Naive B cell (primary cell): ENCODE data around the gene DBNL. TPM values are rescaled to one million over a fixed set of nuclear protein-coding genes. Genes with fewer than 3 reads are reported as not detected.

ENCODE experiments used
- ATAC-seq, 2 donors: fragments of 150-1000 bp; cut with Tn5 transposase; 2 replicates each; pipeline ENCODE4 v1.10.0; 2021; ENCODE audit warnings: low read depth in 2 of 2, mild to moderate bottlenecking in 2 of 2, moderate library complexity in 2 of 2
- DNase-seq: peaks from one replicate; pipeline ENCODE4 v3.0.0; 2022
- H3K27ac Mint-ChIP-seq, 6 donors: one replicate each; pipeline ENCODE4 v1.8.0; 2020 to 2022; ENCODE audit warnings: mild to moderate bottlenecking in 6 of 6, mixed read lengths in 6 of 6, moderate library complexity in 5 of 6, inconsistent platforms in 2 of 6
- H3K27me3 Mint-ChIP-seq, 3 donors: one replicate each; pipeline ENCODE4 v1.8.0; 2021 to 2022; ENCODE audit warnings: mixed read lengths in 3 of 3, mild to moderate bottlenecking in 1 of 3
- H3K36me3 Mint-ChIP-seq, 2 donors: one replicate each; pipeline ENCODE4 v1.8.0; 2020 to 2022; ENCODE audit warnings: mixed read lengths in 2 of 2, inconsistent platforms in 1 of 2, mild to moderate bottlenecking in 1 of 2
- H3K4me1 Mint-ChIP-seq, 3 donors: one replicate each; pipeline ENCODE4 v1.8.0; 2020 to 2022; ENCODE audit warnings: mixed read lengths in 3 of 3, inconsistent platforms in 1 of 3, mild to moderate bottlenecking in 1 of 3, moderate library complexity in 1 of 3
- H3K4me3 Mint-ChIP-seq, 8 donors: one replicate each; pipeline ENCODE4 v1.8.0; 2020 to 2022; ENCODE audit warnings: mild to moderate bottlenecking in 8 of 8, mixed read lengths in 8 of 8, moderate library complexity in 8 of 8, inconsistent platforms in 2 of 8
- H3K9me3 Mint-ChIP-seq, 7 donors: one replicate each; pipeline ENCODE4 v1.8.0; 2020 to 2022; ENCODE audit warnings: mixed read lengths in 7 of 7, mild to moderate bottlenecking in 5 of 7, inconsistent platforms in 2 of 7, moderate library complexity in 1 of 7
- polyA plus RNA-seq, 6 donors: library from polyadenylated mRNA; unstranded; fragments of 300-500 nt; fragmentation: Illumina TruSeq; gene quantifications; one replicate each; pipeline ENCODE4 v1.2.3, GENCODE V29; 2021; ENCODE audit warnings: low read depth in 6 of 6

DBNL gene
- polyA plus RNA-seq, 6 donors from 2014 or later: 226 to 512 (median 348) TPM

GRCh38 chr7:44079331-44080021 is 35.0 kb downstream of the DBNL start:
- no peaks in the 10 kb centered on the region for H3K27me3 Mint-ChIP-seq
- no peak for ATAC-seq
- peak overlapping the region in 7 of 8 donors; percentile 19 to 91 (median 56) for H3K4me3 Mint-ChIP-seq
- no peak for DNase-seq
- peak overlapping the region in 5 of 6 donors; percentile 26 to 98 (median 96) for H3K27ac Mint-ChIP-seq
- no peaks in the 10 kb centered on the region for H3K9me3 Mint-ChIP-seq
- peaks cover 31 to 73% (median 68%) of the 10 kb centered on the region in 3 donors for H3K4me1 Mint-ChIP-seq
- peaks cover 16 to 26% of the 10 kb centered on the region in 2 donors for H3K36me3 Mint-ChIP-seq

- Mint-ChIP-seq H3K27me3 (no peaks in the 10 kb centered on the region), H3K4me1 (peaks cover 31 to 67% (median 64%) of the 10 kb centered on the region in 3 donors), H3K27ac (peak overlapping the region in 5 of 6 donors; percentile 53 to 98 (median 67)), H3K4me3 (peak overlapping the region in 6 of 8 donors; percentile 15 to 97 (median 88)), H3K9me3 (no peaks in the 10 kb centered on the region), H3K36me3 (peaks cover 16 to 26% of the 10 kb centered on the region in 2 donors)
- DNase-seq: no peak
- no peak for ATAC-seq
Measured at GRCh38 chr7:44080118-44080517, 35.6 kb downstream of the DBNL start.

- no peak for DNase-seq
Measured at GRCh38 chr7:44080686-44081265, 36.3 kb downstream of the DBNL start.

GRCh38 chr7:44081266-44081748 is 36.8 kb downstream of the DBNL start:
- peaks cover 31 to 62% (median 52%) of the 10 kb centered on the region in 3 donors for H3K4me1 Mint-ChIP-seq

More at GRCh38 chr7:44080686-44081265, 36.3 kb downstream of the DBNL start:
- Mint-ChIP-seq H3K4me1 (peaks cover 31 to 66% (median 57%) of the 10 kb centered on the region in 3 donors), H3K27me3 (no peaks in the 10 kb centered on the region), H3K36me3 (peaks cover 16 to 26% of the 10 kb centered on the region in 2 donors), H3K4me3 (peak overlapping the region; percentile 86 to 97 (median 93)), H3K9me3 (no peaks in the 10 kb centered on the region), H3K27ac (peak overlapping the region; percentile 97 to 98 (median 97))
- ATAC-seq: no peak

GRCh38 chr7:44082541-44083207 is 38.2 kb downstream of the DBNL start:
- H3K27ac Mint-ChIP-seq: peak overlapping the region; percentile 88 to 97 (median 96)
- DNase-seq (peak; percentile 98), ATAC-seq (peak; percentile 86 to 88)
- H3K36me3 Mint-ChIP-seq: peaks cover 8 to 21% of the 10 kb centered on the region in 2 donors
- H3K27me3 Mint-ChIP-seq: no peaks in the 10 kb centered on the region
- peak overlapping the region; percentile 86 to 97 (median 92) for H3K4me3 Mint-ChIP-seq
- peaks cover 27 to 51% (median 40%) of the 10 kb centered on the region in 3 donors for H3K4me1 Mint-ChIP-seq
- H3K9me3 Mint-ChIP-seq: no peaks in the 10 kb centered on the region

More at GRCh38 chr7:44081266-44081748, 36.8 kb downstream of the DBNL start:
- Mint-ChIP-seq H3K27ac (peak overlapping the region; percentile 97 to 98 (median 97)), H3K36me3 (peaks cover 16 to 26% of the 10 kb centered on the region in 2 donors), H3K4me3 (peak overlapping the region; percentile 86 to 97 (median 93)), H3K9me3 (no peaks in the 10 kb centered on the region), H3K27me3 (no peaks in the 10 kb centered on the region)
- ATAC-seq (no peak), DNase-seq (no peak)

DNA sequence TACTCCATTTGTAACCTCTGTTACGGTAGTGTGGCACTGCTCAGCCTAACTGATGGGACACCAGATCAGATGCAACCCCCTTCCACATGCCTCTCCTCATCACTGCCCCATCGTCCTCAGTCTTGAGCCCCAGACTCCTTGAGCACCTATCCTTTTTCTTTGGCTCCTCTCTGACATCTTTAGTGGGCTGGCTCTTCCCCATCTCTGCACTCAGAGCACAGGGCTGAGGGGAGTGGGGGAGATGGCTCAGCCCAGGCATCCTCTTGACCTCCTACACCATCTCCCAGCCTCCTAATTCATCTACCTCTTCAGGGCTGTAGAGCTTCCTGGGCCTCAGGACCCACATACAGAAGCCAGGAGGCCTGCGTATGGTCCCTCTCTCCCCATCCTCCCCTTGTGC is 39.3 kb downstream of the DBNL start:
- H3K4me1 Mint-ChIP-seq: peaks cover 16 to 40% (median 29%) of the 10 kb centered on the region in 3 donors
- ATAC-seq: no peak
- H3K27ac Mint-ChIP-seq: peak overlapping the region; percentile 21 to 97 (median 86)
- no peaks in the 10 kb centered on the region for H3K9me3 Mint-ChIP-seq
- H3K4me3 Mint-ChIP-seq: peak overlapping the region; percentile 56 to 97 (median 87)
- H3K27me3 Mint-ChIP-seq: no peaks in the 10 kb centered on the region
- H3K36me3 Mint-ChIP-seq: peaks cover 0 to 10% of the 10 kb centered on the region in 2 donors
- no peak for DNase-seq

DNA sequence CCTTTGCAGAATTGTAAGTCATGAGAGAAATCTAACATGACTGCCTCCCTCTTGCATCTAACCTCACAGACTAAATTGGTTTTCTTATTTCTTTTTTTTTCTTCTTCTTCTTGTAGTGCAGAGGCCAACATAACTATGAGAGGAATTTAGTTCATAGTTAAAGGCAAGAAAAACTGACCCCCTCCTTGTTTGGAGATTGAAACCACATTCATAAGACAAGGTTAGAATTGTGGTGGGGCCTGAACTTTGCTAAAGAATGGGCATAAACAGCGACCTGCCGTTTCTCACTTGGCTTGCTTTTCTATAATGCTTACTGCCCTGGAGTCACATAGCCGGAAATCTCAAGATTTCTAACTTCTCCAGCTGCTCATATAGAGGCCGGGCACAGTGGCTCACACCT is 40.2 kb downstream of the DBNL start:
- Mint-ChIP-seq H3K4me3 (peak overlapping the region in 4 of 8 donors; percentile 39 to 97 (median 84)), H3K36me3 (peaks cover 0 to 10% of the 10 kb centered on the region in 2 donors), H3K9me3 (no peaks in the 10 kb centered on the region), H3K27ac (peak overlapping the region in 3 of 6 donors; percentile 37 to 67 (median 59)), H3K27me3 (no peaks in the 10 kb centered on the region), H3K4me1 (peaks cover 13 to 33% (median 26%) of the 10 kb centered on the region in 3 donors)
- ATAC-seq (no peak), DNase-seq (no peak)

DNA sequence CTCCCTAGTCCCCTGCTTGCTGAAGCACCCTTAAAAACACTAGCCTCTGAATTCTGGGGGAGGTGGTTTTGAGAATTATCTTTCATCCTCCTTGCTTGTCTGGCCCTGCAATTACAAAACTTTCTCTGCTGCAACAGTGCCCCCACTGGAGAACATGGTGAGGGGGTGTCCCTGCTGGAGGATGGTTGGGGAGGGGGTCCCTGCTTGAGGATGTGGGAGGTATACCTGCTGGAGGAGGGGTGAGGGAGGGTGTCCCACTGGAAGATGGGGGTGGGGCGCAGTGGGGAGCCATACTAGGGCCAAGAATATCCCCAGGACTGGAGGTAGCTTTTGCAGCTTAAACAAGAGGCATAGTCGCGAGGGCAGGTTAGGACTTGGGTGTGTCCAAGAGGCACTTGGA is 41.0 kb downstream of the DBNL start:
- H3K4me1 Mint-ChIP-seq: peaks cover 13 to 25% (median 21%) of the 10 kb centered on the region in 3 donors
- H3K27me3 Mint-ChIP-seq: no peaks in the 10 kb centered on the region
- H3K4me3 Mint-ChIP-seq: peak overlapping the region in 1 of 8 donors; percentile 66
- no peaks in the 10 kb centered on the region for H3K9me3 Mint-ChIP-seq
- no peak for DNase-seq
- peaks cover 0 to 10% of the 10 kb centered on the region in 2 donors for H3K36me3 Mint-ChIP-seq
- H3K27ac Mint-ChIP-seq: no peak overlapping the region
- ATAC-seq: no peak

DNA sequence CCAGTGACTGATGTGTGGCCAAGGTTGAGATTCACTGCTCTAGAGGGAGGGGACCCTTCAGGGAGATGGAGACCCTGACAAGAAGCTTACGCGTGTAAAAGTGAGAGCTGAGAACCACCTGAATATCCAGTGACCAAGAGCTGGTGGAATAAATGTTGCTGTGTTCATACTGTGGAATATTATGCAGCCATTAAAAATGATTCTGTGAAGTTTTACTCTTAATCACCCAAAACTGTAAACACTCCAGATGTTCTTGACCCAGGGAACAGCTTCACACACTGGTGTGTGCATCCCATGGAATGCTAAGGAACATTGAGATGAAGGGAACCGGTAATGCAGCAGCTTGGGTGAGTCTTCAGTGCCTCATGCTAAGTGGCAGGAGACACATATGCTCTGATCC is 42.1 kb downstream of the DBNL start:
- H3K27ac Mint-ChIP-seq: peak overlapping the region in 1 of 6 donors; percentile 52
- peaks cover 0 to 1% (median 0%) of the 10 kb centered on the region in 7 donors for H3K9me3 Mint-ChIP-seq
- H3K4me1 Mint-ChIP-seq: peaks cover 4 to 14% (median 10%) of the 10 kb centered on the region in 3 donors
- H3K36me3 Mint-ChIP-seq: peaks cover 0 to under 1% of the 10 kb centered on the region in 2 donors
- H3K27me3 Mint-ChIP-seq: no peaks in the 10 kb centered on the region
- no peak for ATAC-seq
- H3K4me3 Mint-ChIP-seq: no peak overlapping the region
- no peak for DNase-seq

- Mint-ChIP-seq H3K36me3 (no peaks in the 10 kb centered on the region), H3K4me3 (no peak overlapping the region), H3K9me3 (peaks cover 0 to 1% (median 0%) of the 10 kb centered on the region in 7 donors), H3K27ac (peak overlapping the region in 1 of 6 donors; percentile 27), H3K4me1 (peaks cover 12 to 16% (median 14%) of the 10 kb centered on the region in 3 donors), H3K27me3 (no peaks in the 10 kb centered on the region)
- ATAC-seq (no peak), DNase-seq (no peak)
Measured at GRCh38 chr7:44087911-44088838, 43.7 kb downstream of the DBNL start.

DNA sequence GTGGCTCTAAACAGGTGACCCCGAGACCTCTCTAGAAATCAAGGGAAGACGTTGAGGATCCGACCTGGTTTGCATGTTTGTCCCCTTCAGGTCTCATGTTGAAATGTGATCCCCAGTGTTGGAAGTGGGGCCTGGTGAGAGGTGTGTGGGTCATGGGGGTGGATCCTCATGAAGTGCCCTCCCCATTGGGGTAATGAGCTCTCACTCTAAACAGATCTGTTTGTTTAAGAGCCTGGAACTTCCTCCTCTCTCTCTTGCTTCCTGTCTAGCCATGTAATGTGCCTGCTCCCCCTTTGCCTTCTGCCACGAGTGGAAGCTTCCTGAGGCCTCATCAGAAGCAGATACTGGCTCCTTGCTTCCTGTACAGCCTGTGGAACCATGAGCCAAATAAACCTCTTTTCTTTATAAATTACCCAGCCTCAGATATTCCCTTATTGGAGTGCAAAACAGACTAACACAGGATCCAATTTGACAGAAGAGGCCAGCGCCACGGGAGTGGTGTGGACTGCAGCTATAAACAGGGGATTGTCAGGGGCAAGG is 48.7 kb downstream of the DBNL start:
- peak overlapping the region in 3 of 6 donors; percentile 65 to 77 (median 72) for H3K27ac Mint-ChIP-seq
- H3K4me3 Mint-ChIP-seq: no peak overlapping the region
- H3K4me1 Mint-ChIP-seq: peaks cover 37 to 44% (median 40%) of the 10 kb centered on the region in 3 donors
- H3K36me3 Mint-ChIP-seq: no peaks in the 10 kb centered on the region
- peaks cover 0 to 1% (median 0%) of the 10 kb centered on the region in 7 donors for H3K9me3 Mint-ChIP-seq
- no peaks in the 10 kb centered on the region for H3K27me3 Mint-ChIP-seq
- DNase-seq (no peak), ATAC-seq (no peak)

- ATAC-seq: no peak
- no peaks in the 10 kb centered on the region for H3K27me3 Mint-ChIP-seq
Measured at GRCh38 chr7:44094365-44094764, 49.9 kb downstream of the DBNL start.

More at GRCh38 chr7:44094365-44094764, 49.9 kb downstream of the DBNL start:
- H3K36me3 Mint-ChIP-seq: no peaks in the 10 kb centered on the region
- DNase-seq: no peak
- peak overlapping the region in 3 of 8 donors; percentile 16 to 50 (median 44) for H3K4me3 Mint-ChIP-seq
- H3K9me3 Mint-ChIP-seq: peaks cover 0 to 1% (median 0%) of the 10 kb centered on the region in 7 donors
- no peak overlapping the region for H3K27ac Mint-ChIP-seq
- H3K4me1 Mint-ChIP-seq: peaks cover 39 to 44% (median 40%) of the 10 kb centered on the region in 3 donors
